ENCODE measurements around the gene ITPR2. TPM values are rescaled to one million over a fixed set of nuclear protein-coding genes. Genes with fewer than 3 reads are reported as not detected.
"Not testable (repeated sequence)": the region's sequence is repeated elsewhere in the genome, so short reads cannot be mapped to it uniquely, and the experiment has no call there.

ITPR2 gene
- total RNA-seq, 1 experiment from 2014 or later, result 14.3 TPM

DNA sequence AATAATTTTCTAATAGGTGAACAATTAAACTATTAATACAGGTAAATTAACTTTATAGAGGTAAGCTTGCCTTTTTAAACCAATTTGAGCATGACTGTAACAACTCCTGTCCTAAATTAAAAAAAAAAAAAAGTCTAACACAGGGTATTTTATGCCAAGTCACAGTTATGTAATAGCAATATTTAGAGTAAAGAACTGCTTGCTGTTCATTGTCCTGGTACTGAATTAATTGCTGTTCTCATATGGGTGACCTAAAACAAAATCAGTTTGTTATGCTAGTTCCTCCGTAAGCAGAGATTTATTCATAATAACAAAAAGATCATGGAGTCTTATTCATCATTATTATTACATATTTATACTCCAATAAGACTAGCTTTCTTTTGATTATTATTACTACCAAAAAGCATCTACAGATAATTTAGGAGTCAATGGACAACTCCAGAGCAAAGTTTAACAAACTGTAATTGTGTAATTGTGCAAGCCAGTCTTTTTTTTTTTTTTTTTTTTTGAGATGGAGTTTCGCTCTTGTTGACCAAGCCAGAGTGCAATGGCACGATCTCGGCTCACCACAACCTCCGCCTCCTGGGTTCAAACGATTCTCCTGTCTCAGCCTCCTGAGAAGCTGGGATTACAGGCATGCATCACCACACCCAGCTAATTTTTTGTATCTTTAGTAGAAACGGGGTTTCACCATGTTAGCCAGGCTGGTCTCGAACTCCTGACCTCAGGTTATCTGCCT is 98.3 kb downstream of the ITPR2 start:
- no peak overlapping the region for H3K27ac Mint-ChIP-seq (ENCODE audit: low read depth, unreplicated experiment)
- POLR2A ChIA-PET, result interaction anchor here (0.6 to 1.2 kb wide), 4 partner anchors 11 to 210 kb away, joined by 3 to 4 read pairs (median 4); no protein-coding TSS in a partner anchor
- TF ChIP-seq, protein P1, sequence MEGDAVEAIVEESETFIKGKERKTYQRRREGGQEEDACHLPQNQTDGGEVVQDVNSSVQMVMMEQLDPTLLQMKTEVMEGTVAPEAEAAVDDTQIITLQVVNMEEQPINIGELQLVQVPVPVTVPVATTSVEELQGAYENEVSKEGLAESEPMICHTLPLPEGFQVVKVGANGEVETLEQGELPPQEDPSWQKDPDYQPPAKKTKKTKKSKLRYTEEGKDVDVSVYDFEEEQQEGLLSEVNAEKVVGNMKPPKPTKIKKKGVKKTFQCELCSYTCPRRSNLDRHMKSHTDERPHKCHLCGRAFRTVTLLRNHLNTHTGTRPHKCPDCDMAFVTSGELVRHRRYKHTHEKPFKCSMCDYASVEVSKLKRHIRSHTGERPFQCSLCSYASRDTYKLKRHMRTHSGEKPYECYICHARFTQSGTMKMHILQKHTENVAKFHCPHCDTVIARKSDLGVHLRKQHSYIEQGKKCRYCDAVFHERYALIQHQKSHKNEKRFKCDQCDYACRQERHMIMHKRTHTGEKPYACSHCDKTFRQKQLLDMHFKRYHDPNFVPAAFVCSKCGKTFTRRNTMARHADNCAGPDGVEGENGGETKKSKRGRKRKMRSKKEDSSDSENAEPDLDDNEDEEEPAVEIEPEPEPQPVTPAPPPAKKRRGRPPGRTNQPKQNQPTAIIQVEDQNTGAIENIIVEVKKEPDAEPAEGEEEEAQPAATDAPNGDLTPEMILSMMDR (IDR thresholded peaks at IDR 0.05; ENCODE audit: unreplicated experiment), result no peak
- CTCF ChIA-PET, result interaction anchor here (0.6 to 0.9 kb wide), 2 partner anchors 34 to 374 kb away, joined by 3 read pairs; no protein-coding TSS in a partner anchor
- H3K9me3 Mint-ChIP-seq (ENCODE audit: unreplicated experiment), result peaks cover 10% of the 10 kb centered on the region
- BruUV-seq (replicated peaks), result no TSS peak
- H3K27me3 Mint-ChIP-seq (ENCODE audit: insufficient read depth, unreplicated experiment), result no peaks in the 10 kb centered on the region
- no peak overlapping the region for H3K4me3 Mint-ChIP-seq (ENCODE audit: unreplicated experiment)
- H3K36me3 Mint-ChIP-seq (ENCODE audit: insufficient read depth, unreplicated experiment), result peaks cover 7% of the 10 kb centered on the region
- intact Hi-C loops (cut with micrococcal nuclease), result no loop called here
- peaks cover 17% of the 10 kb centered on the region for H3K4me1 Mint-ChIP-seq (ENCODE audit: insufficient read depth, unreplicated experiment)
- no peak for DNase-seq (ENCODE audit: unreplicated experiment)

DNA sequence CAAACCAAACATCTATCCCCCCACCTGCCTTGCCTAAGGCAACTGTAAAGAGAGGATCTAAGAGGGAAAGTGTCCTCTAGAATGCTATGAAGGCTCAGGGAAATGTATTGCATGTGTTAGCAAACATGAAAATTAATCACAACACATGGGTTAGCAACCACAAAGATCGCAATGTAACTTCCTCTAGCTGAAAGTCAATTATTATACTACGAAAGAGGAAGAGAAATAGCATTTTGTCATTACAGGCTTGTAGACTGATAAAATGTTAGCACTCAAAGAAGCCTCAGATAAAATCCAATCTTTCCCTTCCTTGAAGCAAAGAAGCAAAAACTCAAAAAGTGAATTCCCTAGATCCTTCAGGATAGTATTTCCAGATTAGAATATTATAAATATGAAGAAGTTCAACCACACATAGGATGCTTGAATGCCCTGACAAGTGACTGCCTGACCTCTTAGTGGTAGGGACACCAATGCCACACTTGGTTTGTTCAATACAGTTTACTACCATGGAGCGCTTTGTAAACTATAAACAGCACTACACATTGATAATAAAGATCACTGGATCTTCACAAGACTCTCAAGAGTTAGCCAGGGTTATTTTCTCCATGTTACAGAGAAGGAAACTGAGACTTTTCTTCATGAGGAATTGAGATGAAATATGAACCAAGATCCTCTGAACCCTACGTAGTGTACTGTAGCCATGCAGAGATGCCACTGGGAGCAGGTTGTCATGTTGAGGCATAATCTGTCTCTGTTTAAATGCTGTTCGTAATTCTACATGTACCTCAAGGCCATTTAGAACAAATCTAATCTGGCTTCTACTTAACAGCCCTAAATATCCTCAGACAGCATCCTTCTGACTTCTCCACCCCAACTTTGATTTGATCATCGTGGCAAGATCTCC is 100.7 kb downstream of the ITPR2 start:
- H3K4me1 Mint-ChIP-seq (ENCODE audit: insufficient read depth, unreplicated experiment), result peaks cover 9% of the 10 kb centered on the region
- DNase-seq (ENCODE audit: unreplicated experiment), result no peak
- intact Hi-C loops (cut with micrococcal nuclease), result no loop called here
- H3K36me3 Mint-ChIP-seq (ENCODE audit: insufficient read depth, unreplicated experiment), result no peaks in the 10 kb centered on the region
- H3K27me3 Mint-ChIP-seq (ENCODE audit: insufficient read depth, unreplicated experiment), result no peaks in the 10 kb centered on the region
- H3K9me3 Mint-ChIP-seq (ENCODE audit: unreplicated experiment), result no peaks in the 10 kb centered on the region
- BruUV-seq (replicated peaks), result no TSS peak
- no peak overlapping the region for H3K27ac Mint-ChIP-seq (ENCODE audit: low read depth, unreplicated experiment)
- no peak overlapping the region for H3K4me3 Mint-ChIP-seq (ENCODE audit: unreplicated experiment)
- ChIA-PET POLR2A (interaction anchor here (1.0 kb wide), 1 partner anchor 100 kb away, joined by 3 read pairs; the partner anchor contains the start of gene ITPR2), CTCF (interaction anchor here (0.9 kb wide), 1 partner anchor 11 kb away, joined by 3 read pairs; no protein-coding TSS in a partner anchor)
- TF ChIP-seq, protein P1 (IDR thresholded peaks at IDR 0.05; ENCODE audit: unreplicated experiment), result no peak

DNA sequence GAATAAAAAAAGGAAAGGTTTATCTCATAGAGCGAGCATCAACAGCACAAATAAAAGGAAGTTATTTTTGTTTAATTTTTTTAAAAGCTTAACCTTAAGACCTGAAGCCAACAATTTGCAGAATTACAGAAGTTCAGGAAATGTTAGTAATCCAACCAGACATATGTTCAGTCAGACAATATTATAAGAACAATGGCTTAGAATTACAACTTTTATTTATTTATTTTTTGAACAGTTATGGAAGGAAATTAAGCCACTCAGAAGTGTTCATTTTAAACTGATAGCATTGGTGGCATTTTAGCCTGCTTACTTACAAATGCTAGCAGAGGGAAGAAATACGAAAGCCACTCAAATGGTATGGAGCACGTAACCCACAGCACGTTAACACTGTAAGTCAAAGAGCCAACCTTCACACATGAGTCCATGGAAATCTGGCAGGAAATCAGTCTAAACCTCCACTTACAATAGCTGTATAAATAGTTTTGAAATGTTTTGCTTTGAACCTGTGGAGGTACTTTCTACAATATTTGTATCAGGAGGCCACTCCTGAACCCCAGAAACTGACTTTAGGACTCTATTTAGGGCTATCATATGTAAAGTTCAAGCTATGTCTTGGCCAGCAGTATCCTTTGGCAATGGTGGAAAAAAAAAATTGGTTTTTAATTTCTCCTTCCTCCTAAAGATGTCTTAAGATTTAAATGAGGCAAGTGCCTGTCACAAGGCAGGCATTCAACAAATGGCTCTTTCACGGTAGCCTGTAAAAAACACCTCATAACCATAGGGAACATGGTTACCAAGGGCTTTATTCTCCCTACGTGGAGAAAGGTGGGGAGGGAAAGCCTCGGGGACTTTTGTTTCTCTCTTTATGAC is 102.3 kb downstream of the ITPR2 start:
- intact Hi-C loops (cut with micrococcal nuclease), result no loop called here
- peaks cover 5% of the 10 kb centered on the region for H3K4me1 Mint-ChIP-seq (ENCODE audit: insufficient read depth, unreplicated experiment)
- TF ChIP-seq, protein P1 (IDR thresholded peaks at IDR 0.05; ENCODE audit: unreplicated experiment), result no peak
- H3K27ac Mint-ChIP-seq (ENCODE audit: low read depth, unreplicated experiment), result no peak overlapping the region
- no peak overlapping the region for H3K4me3 Mint-ChIP-seq (ENCODE audit: unreplicated experiment)
- no TSS peak for BruUV-seq (replicated peaks)
- no peaks in the 10 kb centered on the region for H3K9me3 Mint-ChIP-seq (ENCODE audit: unreplicated experiment)
- DNase-seq (ENCODE audit: unreplicated experiment), result no peak
- no peaks in the 10 kb centered on the region for H3K36me3 Mint-ChIP-seq (ENCODE audit: insufficient read depth, unreplicated experiment)
- CTCF ChIA-PET, result interaction anchor here (0.7 to 0.9 kb wide), 3 partner anchors 8 to 23 kb away, joined by 3 to 4 read pairs (median 3); no protein-coding TSS in a partner anchor
- POLR2A ChIA-PET, result no interaction called here
- H3K27me3 Mint-ChIP-seq (ENCODE audit: insufficient read depth, unreplicated experiment), result no peaks in the 10 kb centered on the region

DNA sequence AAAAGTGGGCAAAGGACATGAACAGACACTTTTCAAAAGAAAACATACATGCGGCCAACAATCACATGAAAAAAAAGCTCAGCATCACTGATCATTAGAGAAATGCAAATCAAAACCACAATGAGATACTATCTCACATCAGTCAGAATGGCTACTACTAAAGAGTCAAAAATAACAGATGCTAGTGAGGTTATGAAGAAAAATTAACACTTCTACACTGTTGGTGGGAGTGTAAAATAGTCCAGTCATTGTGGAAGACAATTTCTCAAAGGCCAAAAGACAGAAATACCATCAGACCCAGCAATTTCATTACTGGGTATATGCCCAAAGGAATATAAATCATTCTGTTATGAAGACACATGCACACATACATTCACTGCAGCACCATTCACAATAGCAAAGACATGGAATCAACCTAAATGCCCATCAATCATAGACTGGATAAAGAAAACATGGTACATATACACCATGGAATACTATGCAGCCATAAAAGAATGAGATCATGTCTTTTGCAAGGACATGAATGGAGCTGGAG is 103.8 kb downstream of the ITPR2 start:
- DNase-seq (ENCODE audit: unreplicated experiment); H3K27me3 Mint-ChIP-seq (ENCODE audit: insufficient read depth, unreplicated experiment); H3K27ac Mint-ChIP-seq (ENCODE audit: low read depth, unreplicated experiment); H3K9me3 Mint-ChIP-seq (ENCODE audit: unreplicated experiment); H3K4me3 Mint-ChIP-seq (ENCODE audit: unreplicated experiment); BruUV-seq (replicated peaks); intact Hi-C loops (cut with micrococcal nuclease); H3K36me3 Mint-ChIP-seq (ENCODE audit: insufficient read depth, unreplicated experiment): not testable (repeated sequence)
- ChIA-PET POLR2A (interaction anchor here (0.5 to 1.1 kb wide), 4 partner anchors 8 to 548 kb away, joined by 3 to 6 read pairs (median 3); no protein-coding TSS in a partner anchor), CTCF (interaction anchor here (0.6 to 0.9 kb wide), 2 partner anchors 9 to 353 kb away, joined by 3 read pairs; partner anchors contain the start of gene C12orf71)
- H3K4me1 Mint-ChIP-seq (ENCODE audit: insufficient read depth, unreplicated experiment), result peaks cover 15% of the 10 kb centered on the region
